NCI-H1105 (cell line): Measurements from ENCODE around the gene SYNJ2BP.

ENCODE experiments used
- DNase-seq: peaks from one replicate; lab custom pipeline; 2025; lab: John Stamatoyannopoulos, UW

SYNJ2BP gene

GRCh38 chr14:70391493-70392391 lies 25.1 kb downstream of the SYNJ2BP start:
- no peak for DNase-seq

- DNase-seq: no peak
These were observed 34.4 kb downstream of the SYNJ2BP start for GRCh38 chr14:70382536-70382935.

GRCh38 chr14:70380824-70381223 lies 36.1 kb downstream of the SYNJ2BP start:
- DNase-seq: no peak

GRCh38 chr14:70378696-70379095 lies 38.2 kb downstream of the SYNJ2BP start:
- no peak for DNase-seq
